Activated naive CD4-positive, alpha-beta T cell treated with anti-CD3 and anti-CD28 coated beads, Interleukin-2, amount 50 U/mL, for 24 hours (primary cell): ENCODE measurements around the gene CANT1.
A peak's percentile ranks its signal among the peaks of the same experiment; 100 is the strongest.
"Not testable (repeated sequence)": the region's sequence is repeated elsewhere in the genome, so short reads cannot be mapped to it uniquely, and the experiment has no call there.

ENCODE experiments used
- H3K27ac Mint-ChIP-seq: one replicate; pipeline ENCODE4 v1.8.0; 2021; ENCODE audit warnings: mild to moderate bottlenecking, mixed read lengths
- H3K27me3 Mint-ChIP-seq: one replicate; pipeline ENCODE4 v1.8.0; 2021; ENCODE audit warnings: mixed read lengths
- H3K36me3 Mint-ChIP-seq: one replicate; pipeline ENCODE4 v1.8.0; 2021; ENCODE audit warnings: mixed read lengths
- H3K4me1 Mint-ChIP-seq: one replicate; pipeline ENCODE4 v1.8.0; 2021; ENCODE audit warnings: mixed read lengths
- H3K4me3 Mint-ChIP-seq: one replicate; pipeline ENCODE4 v1.8.0; 2021; ENCODE audit warnings: mild to moderate bottlenecking, mixed read lengths
- H3K9me3 Mint-ChIP-seq: one replicate; pipeline ENCODE4 v1.8.0; 2021; ENCODE audit warnings: mixed read lengths

CANT1 gene

DNA sequence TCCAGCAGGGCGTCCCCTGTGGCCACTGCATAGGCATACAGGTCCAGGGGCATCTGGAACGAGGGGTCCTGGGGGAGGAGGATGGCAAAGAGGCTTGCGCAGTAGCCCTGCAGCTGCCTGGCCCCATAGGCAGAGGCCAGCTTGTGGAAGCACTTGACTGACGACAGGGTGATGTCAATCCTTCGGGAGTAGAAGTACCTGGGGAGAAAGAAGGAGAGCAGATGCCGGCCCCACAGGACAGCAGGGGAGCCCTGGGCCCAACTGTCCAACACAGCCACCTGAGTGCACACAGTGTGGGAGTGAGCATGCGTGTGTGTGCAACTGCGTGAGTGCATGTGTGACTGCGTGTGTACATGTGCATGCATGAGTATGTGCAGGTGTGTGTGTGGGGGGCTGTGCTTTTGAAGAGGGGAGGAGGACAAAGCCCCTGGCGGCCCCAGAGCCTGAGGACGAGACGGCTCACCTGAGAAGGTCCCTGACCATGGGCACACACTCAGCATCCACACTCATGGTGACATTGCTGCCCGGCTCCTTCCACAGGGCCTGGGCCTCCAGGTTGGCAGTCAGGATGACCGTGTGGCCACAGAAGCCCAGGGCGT is 37.0 kb downstream of the CANT1 start:
- Mint-ChIP-seq H3K27ac (peak overlapping the region; percentile 77), H3K27me3 (no peaks in the 10 kb centered on the region), H3K9me3 (no peaks in the 10 kb centered on the region), H3K4me3 (no peak overlapping the region), H3K4me1 (peaks cover 27% of the 10 kb centered on the region), H3K36me3 (peaks cover 1% of the 10 kb centered on the region)

DNA sequence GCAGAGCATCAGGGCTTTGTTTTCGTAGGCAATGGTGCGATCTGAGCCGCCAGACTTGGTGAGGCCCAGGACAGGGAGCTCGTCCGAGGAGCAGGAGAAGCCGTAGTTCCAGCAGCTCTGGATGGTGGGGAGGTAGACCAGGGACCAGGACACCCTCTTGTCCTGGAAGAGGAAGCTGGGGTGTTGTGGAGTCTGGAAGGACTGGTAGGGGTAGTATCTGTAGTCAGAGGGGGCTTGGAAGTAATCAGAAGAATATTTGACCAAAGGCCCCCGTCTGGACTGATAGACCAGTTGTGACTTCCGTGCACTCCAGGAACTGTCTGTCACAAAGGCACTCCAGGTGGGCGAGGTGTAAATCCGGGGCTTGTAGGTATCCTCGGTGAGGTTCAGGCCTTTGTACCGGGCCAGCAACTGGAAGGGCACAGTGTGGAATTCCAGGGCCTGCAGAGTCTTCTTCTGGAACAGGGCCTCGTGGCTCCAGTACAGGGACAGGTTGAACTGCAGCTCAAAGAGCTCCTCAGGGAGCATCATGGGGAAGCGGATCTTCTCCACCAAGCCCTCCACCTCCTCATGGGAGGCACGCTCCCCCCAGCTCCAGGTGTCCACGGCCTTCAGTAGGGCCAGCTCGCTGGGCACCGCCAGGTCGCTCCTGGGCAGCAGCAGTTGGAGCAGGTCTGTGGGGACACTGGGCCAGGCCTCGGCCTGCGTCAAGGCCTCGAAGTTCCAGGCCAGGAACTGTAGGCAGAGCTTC is 37.6 kb downstream of the CANT1 start:
- H3K36me3 Mint-ChIP-seq: peaks cover 1% of the 10 kb centered on the region
- H3K4me3 Mint-ChIP-seq: no peak overlapping the region
- H3K27ac Mint-ChIP-seq: no peak overlapping the region
- no peaks in the 10 kb centered on the region for H3K9me3 Mint-ChIP-seq
- H3K4me1 Mint-ChIP-seq: peaks cover 21% of the 10 kb centered on the region
- no peaks in the 10 kb centered on the region for H3K27me3 Mint-ChIP-seq

DNA sequence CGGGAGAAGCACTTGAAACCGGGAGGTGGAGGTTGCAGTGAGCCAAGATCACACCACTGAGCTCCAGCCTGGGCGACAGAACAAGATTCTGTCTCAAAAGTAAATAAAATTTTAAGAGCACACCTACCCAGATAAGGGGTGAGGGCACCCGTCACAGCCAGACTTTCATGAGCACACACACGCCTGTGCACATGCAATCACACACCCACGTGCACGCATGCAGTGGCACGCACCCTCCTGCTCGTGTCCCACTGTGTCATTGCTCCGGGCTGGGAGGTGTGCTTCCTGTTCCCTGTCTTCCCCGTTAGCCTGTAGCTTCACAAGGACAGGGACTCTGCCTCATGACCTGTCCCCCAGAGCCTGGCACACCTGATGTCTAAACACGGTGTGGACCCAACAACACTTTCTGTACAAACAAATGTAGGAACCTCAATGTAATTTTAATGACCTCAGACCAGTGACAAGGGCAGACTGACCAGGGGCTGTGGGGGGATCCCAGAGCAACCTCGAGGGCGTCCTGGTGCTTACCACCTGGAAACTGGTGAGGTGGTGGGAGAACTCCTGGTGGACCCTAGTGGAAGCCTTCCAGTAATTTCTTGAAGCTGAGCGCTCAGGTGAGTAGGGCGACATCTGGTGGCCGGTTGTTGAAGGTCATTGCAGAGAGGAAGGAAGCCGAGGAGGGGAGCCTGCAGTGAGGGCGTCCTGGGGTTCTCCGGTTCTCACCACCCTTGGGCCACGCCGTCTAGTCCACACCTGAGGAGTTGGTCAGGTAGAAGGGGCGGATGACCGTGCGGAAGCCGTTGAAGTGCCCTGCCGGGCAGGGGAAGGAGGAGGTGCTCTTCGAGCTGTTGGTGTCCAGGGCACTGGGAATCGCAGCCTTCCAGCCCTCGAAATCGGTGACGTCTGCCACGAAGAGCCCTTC is 38.5 kb downstream of the CANT1 start:
- Mint-ChIP-seq H3K36me3 (peaks cover 1% of the 10 kb centered on the region), H3K27ac (peak overlapping the region; percentile 59), H3K4me1 (peaks cover 16% of the 10 kb centered on the region), H3K9me3 (no peaks in the 10 kb centered on the region), H3K27me3 (no peaks in the 10 kb centered on the region), H3K4me3 (no peak overlapping the region)

DNA sequence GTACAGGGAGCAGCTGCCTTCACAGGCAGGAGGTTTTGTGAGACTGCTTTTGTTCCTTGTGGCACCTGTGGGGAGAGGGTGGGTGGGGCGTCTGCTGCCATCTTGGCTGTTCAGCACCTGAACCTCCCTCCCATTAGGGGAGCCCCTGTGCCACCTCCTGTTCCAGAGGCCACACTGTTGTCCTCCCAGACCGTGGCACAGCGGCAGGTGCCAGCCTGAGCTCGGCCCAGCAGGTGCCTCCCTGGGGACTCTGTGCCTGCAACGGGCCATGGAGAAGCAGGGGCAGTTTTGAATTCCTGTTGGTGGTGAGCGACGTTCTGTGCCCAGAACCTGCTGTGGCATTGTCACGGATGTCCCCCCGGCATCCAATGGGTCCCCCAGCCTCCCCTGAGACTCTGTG is 39.7 kb downstream of the CANT1 start:
- Mint-ChIP-seq H3K4me3 (no peak overlapping the region), H3K36me3 (peaks cover 1% of the 10 kb centered on the region), H3K4me1 (peaks cover 12% of the 10 kb centered on the region), H3K9me3 (no peaks in the 10 kb centered on the region), H3K27me3 (no peaks in the 10 kb centered on the region), H3K27ac (no peak overlapping the region)

DNA sequence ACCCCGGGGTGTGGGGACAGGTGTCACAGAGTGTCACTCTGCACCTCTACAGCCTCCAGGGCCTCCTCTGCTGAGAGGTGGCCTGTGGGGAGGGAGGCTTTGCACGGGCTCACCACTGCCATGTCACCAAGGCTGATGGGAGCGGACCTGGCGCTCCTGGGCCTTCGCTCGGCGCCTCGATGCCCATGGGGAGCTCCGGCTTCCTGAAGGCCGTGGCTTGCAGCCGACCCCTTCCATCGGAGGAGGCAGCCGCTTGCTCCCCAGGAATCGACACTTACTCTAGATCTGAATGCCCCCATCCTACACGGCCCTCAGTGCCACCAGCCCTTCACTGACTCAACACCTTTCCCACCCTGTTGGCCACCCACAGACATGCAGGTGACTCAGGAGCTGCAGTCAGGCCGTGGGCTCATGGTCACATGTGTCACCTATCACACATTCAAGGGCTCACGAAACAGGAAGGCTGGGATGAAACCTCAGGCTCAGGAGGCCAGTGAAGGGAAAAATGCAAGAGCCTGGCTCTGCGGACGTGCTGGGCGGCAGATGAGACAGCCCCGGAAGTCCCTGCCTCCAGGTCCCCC is 41.7 kb downstream of the CANT1 start:
- Mint-ChIP-seq H3K36me3 (peaks cover 1% of the 10 kb centered on the region), H3K27ac (no peak overlapping the region), H3K4me3 (no peak overlapping the region), H3K9me3 (no peaks in the 10 kb centered on the region), H3K4me1 (peaks cover 12% of the 10 kb centered on the region), H3K27me3 (no peaks in the 10 kb centered on the region)

DNA sequence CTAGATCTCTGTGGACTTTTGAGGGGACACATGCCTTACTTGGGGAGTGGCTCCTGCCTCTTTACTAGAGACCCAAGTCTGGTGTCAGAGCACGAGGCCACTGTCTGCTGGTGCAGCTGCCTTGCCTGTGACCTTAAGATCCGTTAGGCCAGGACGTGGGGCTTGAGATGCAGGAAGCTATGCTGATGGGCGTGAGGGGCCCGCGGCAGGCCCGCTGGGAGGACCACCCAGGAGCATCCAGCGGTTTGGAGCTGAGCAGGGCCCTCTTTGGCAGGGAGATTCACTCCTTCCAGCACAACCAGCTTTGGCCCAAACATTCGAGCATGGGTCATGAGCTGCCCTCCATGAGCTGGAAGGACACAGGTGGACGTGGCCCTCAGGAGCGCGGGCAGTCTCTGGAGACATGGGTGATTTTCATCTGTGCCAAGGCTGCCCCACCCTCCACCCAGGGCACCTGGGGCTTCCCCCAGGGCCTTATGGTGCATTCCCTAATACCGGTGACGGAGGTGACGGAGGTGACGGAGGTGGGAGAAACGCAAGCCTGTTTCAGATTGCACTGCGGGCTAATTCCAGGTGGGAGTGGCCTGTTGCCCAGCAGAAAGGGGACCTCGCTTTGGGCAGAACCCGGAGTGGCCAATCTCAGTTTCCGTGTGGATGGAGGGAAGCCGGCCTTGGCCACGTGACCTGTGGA is 42.5 kb downstream of the CANT1 start:
- H3K4me1 Mint-ChIP-seq: peaks cover 12% of the 10 kb centered on the region

DNA sequence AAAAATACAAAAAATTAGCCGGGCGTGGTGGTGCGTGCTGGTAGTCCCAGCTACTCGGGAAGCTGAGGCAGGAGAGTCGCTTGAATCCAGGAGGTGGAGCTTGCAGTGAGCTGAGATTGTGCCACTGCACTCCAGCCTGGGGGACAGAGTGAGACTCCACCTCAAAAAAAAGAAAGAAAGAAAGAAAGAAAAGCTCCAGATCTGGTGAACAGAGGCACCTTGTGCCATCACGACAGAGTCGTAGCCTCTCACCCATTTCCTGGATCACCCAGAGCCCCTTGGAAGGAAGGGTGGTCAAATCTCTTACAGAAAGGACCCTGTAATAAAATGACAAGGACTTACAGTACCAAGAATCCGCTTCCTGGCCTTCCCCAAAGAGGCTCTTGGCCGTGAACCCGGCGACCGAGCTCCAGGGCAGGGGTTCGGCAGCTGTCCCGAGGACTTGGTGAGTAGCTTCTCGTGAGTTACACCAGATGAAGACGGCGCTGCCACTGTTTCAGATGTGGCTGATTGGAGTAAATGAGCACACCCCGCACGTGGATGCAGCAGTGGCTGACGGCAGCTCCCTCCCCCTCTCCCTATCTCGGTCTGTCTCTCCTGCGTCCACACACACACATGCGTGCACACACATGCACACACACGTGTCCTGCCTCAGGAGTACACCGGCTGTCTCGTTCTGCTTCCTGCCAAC is 43.3 kb downstream of the CANT1 start:
- peaks cover 9% of the 10 kb centered on the region for H3K4me1 Mint-ChIP-seq
- H3K9me3 Mint-ChIP-seq: no peaks in the 10 kb centered on the region
- H3K36me3 Mint-ChIP-seq: no peaks in the 10 kb centered on the region
- no peaks in the 10 kb centered on the region for H3K27me3 Mint-ChIP-seq
- no peak overlapping the region for H3K4me3 Mint-ChIP-seq
- H3K27ac Mint-ChIP-seq: no peak overlapping the region

More for the DNA sequence above, 42.5 kb downstream of the CANT1 start:
- Mint-ChIP-seq H3K9me3 (no peaks in the 10 kb centered on the region), H3K4me3 (no peak overlapping the region), H3K27ac (no peak overlapping the region), H3K36me3 (peaks cover 1% of the 10 kb centered on the region), H3K27me3 (no peaks in the 10 kb centered on the region)

DNA sequence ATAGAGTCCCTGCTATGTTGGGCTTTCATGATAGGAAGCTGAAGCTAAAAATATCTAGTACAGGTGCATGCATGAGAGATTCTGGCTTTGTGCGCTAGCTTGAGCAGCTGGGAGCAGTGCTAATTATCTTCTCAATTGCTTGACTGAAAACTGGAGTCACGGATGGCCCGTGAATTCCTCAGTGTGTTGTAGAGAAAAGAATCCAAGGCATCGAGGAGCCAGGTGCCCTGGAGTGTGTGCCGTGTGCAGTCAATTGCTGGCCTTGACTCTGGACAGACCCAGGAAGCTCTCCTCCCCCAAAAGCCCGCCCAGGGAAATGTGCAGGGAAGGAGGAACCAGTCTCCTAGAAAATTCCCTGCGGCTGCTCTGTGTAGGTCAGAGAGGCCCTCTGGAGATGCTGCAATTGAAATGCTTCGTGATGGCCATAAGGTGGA is 44.1 kb downstream of the CANT1 start:
- Mint-ChIP-seq H3K27ac (no peak overlapping the region), H3K4me1 (peaks cover 4% of the 10 kb centered on the region)

DNA sequence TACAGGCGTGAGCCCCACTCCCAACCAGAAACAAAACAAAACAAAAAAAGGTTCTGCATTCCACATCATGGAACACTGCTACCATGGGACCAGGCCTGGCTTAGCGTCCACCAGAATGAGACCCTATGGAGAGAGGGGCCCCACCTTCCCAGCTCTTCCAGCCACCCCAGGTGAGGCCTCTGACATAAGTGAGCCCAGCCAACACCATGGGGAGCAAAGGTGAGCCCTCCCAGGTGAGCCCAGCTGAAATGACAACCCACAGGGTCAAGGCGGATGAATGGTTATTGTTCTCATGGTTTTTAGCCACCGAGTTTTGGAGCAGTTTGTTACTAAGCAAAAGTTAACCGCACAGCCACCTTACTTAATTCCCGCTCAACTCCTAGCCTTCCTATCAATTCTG is 46.2 kb downstream of the CANT1 start:
- no peak overlapping the region for H3K27ac Mint-ChIP-seq
- no peaks in the 10 kb centered on the region for H3K36me3 Mint-ChIP-seq
- no peaks in the 10 kb centered on the region for H3K27me3 Mint-ChIP-seq
- H3K9me3 Mint-ChIP-seq: no peaks in the 10 kb centered on the region
- H3K4me1 Mint-ChIP-seq: no peaks in the 10 kb centered on the region
- no peak overlapping the region for H3K4me3 Mint-ChIP-seq

More for the DNA sequence above, 44.1 kb downstream of the CANT1 start:
- Mint-ChIP-seq H3K9me3 (no peaks in the 10 kb centered on the region), H3K27me3 (no peaks in the 10 kb centered on the region), H3K4me3 (no peak overlapping the region), H3K36me3 (no peaks in the 10 kb centered on the region)

DNA sequence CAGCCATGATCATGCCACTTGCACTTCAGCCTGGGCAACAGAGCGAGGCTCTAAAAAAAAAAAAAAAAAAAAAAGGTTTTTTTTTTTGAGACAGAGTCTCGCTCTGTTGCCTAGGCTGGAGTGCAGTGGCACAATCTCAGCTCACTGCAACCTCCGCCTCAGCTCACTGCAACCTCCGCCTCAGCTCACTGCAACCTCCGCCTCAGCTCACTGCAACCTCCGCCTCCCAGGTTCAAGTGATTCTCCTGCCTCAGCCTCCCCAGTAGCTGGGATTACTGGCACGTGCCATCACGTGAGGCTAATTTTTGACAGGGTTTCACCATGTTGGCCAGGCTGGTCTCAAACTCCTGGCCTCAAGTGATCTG is 46.6 kb downstream of the CANT1 start:
- H3K36me3 Mint-ChIP-seq, H3K27me3 Mint-ChIP-seq, H3K4me3 Mint-ChIP-seq, H3K9me3 Mint-ChIP-seq, H3K27ac Mint-ChIP-seq, H3K4me1 Mint-ChIP-seq: not testable (repeated sequence)

DNA sequence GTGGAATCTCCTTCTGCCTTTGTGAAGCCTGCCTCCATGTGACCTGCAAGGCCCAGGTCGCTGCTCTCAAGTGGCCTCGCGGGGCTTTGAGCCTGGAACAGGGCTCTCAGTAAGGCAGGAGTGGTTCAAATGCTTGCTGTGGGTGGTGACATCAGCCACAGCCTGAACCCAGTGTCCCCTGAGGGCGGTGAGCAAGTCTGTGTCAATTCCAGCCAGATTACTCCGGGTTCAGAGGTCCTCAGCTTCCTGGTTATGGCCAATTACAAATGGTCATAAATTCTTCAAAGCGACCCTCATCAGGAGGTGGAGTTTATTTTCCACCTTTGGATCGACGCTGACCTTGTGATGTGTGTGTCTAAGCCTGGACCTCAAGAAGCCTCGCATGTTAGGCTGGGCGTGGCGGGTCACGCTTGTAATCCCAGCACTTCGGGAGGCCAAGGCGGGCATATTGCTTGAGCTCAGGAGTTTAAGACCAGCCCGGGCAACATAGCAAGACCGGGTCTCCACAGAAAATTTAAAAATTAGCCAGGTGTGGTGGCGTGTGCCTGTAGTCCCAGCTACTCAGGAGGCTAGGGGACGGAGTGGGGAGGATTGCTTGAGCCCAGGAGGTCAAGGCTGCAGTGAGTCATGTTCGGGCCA is 47.1 kb downstream of the CANT1 start:
- Mint-ChIP-seq H3K9me3 (no peaks in the 10 kb centered on the region), H3K4me3 (no peak overlapping the region), H3K27ac (no peak overlapping the region), H3K36me3 (no peaks in the 10 kb centered on the region), H3K27me3 (no peaks in the 10 kb centered on the region), H3K4me1 (no peaks in the 10 kb centered on the region)

DNA sequence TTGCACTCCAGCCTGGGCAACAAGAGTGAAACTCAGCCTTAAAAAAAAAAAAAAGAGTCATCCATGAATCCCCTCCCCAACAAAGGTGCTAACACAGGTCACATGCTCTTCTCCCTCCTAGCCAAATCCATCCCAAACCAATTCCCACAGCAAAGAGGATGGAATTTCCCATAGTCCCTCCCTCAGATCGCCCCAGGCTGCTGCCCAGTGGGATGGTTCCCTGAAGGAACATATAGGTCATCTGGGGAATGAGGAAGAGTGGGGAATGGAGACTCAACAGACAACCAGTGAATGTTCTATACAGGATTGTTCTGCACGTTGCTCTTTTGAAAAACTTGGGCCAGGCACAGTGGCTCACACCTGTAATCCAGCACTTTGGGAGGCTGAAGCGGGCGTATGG is 48.0 kb downstream of the CANT1 start:
- Mint-ChIP-seq H3K27me3 (no peaks in the 10 kb centered on the region), H3K36me3 (no peaks in the 10 kb centered on the region), H3K9me3 (no peaks in the 10 kb centered on the region), H3K4me1 (no peaks in the 10 kb centered on the region), H3K4me3 (no peak overlapping the region), H3K27ac (no peak overlapping the region)

DNA sequence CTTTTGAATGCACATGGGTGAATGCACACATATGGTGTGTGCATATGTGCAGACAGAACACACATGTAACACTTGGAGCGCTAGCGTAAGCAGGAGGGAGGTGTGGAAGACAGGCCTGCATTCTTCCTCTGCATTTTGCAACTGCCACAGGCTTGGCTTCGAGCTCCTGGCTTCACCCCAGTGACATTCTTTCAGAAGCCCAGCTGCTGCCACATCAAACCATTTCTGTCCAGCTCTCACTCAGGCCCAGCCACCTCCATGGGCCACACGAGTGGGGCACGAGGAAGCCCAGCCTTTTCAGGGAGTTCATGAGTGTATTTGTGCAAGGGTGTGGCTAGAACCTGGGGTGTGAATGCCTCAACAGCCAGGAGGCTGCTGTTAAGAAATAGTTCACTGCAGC is 48.6 kb downstream of the CANT1 start:
- H3K36me3 Mint-ChIP-seq: no peaks in the 10 kb centered on the region
- no peak overlapping the region for H3K27ac Mint-ChIP-seq
- H3K9me3 Mint-ChIP-seq: no peaks in the 10 kb centered on the region
- H3K4me3 Mint-ChIP-seq: no peak overlapping the region
- H3K27me3 Mint-ChIP-seq: no peaks in the 10 kb centered on the region
- no peaks in the 10 kb centered on the region for H3K4me1 Mint-ChIP-seq

DNA sequence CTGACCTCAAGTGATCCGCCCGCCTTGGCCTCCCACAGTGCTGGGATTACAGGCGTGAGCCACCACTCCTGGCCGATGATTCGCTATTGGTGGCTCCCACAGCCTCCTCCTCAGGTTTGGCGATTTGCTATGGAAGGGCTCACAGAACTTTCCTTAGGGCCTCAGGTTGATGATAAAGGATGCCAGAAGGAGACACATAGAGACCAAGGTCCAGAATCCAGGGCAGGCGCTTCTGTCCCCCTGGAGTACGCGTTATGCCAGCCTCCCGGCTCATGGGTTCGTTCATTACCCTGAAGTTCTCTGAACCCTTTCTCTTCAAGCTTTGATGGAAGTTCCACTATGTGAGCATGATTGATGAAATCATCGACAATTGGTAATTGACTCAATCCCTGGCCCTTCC is 49.8 kb downstream of the CANT1 start:
- Mint-ChIP-seq H3K4me1 (no peaks in the 10 kb centered on the region), H3K4me3 (no peak overlapping the region), H3K9me3 (no peaks in the 10 kb centered on the region), H3K27me3 (no peaks in the 10 kb centered on the region), H3K36me3 (no peaks in the 10 kb centered on the region), H3K27ac (no peak overlapping the region)
